Type B pancreatic cell (in vitro differentiated cells): ENCODE data around the gene SH3GL3. TPM values are rescaled to one million over a fixed set of nuclear protein-coding genes. Genes with fewer than 3 reads are reported as not detected.

Experiments
- DNase-seq: peaks from one replicate; pipeline ENCODE4 v3.0.0; 2021; ENCODE audit warnings: mixed read lengths; ENCODE audit not compliant: unreplicated experiment; ENCODE audit errors: extremely low spot score
- H3K27ac Mint-ChIP-seq: 2 replicates; pipeline ENCODE4 v1.8.0; 2021; ENCODE audit warnings: mild to moderate bottlenecking, mixed read lengths
- H3K27me3 Mint-ChIP-seq: 2 replicates; pipeline ENCODE4 v1.8.0; 2021; ENCODE audit warnings: mixed read lengths
- H3K36me3 Mint-ChIP-seq: 2 replicates; pipeline ENCODE4 v1.8.0; 2021; ENCODE audit warnings: mixed read lengths
- H3K4me1 Mint-ChIP-seq: one replicate; pipeline ENCODE4 v1.8.0; 2021; ENCODE audit warnings: mixed read lengths; ENCODE audit not compliant: unreplicated experiment
- H3K4me3 Mint-ChIP-seq: 2 replicates; pipeline ENCODE4 v1.8.0; 2021; ENCODE audit warnings: mild to moderate bottlenecking, mixed read lengths
- H3K9me3 Mint-ChIP-seq: 2 replicates; pipeline ENCODE4 v1.8.0; 2021; ENCODE audit warnings: mixed read lengths
- CTCF ChIP-seq: fragments of 200-600 bp; sonication (generic); conservative IDR thresholded peaks from 2 replicates; pipeline ENCODE4 v1.5.0; 2021; ENCODE audit warnings: antibody characterized with exemption, mild to moderate bottlenecking
- total RNA-seq: library from RNA; stranded (reverse); gene quantifications from 2 replicates; pipeline ENCODE4 v1.2.1, GENCODE V29; 2021; ENCODE audit warnings: low replicate concordance

The SH3GL3 gene
- total RNA-seq, 1 donor from 2014 or later, result 10.0 TPM

GRCh38 chr15:83626171-83626802 lies 179.1 kb downstream of the SH3GL3 start:
- TF ChIP-seq CTCF, result no peak
- DNase-seq, result no peak
- Mint-ChIP-seq H3K4me1 (no peaks in the 10 kb centered on the region), H3K27me3 (no peaks in the 10 kb centered on the region), H3K4me3 (no peak overlapping the region), H3K36me3 (peaks cover 3% of the 10 kb centered on the region), H3K9me3 (no peaks in the 10 kb centered on the region), H3K27ac (no peak overlapping the region)

GRCh38 chr15:83631534-83631933 lies 184.4 kb downstream of the SH3GL3 start:
- no peak for DNase-seq
- peaks cover 16% of the 10 kb centered on the region for H3K27me3 Mint-ChIP-seq
- H3K4me1 Mint-ChIP-seq, result no peaks in the 10 kb centered on the region
- H3K27ac Mint-ChIP-seq, result no peak overlapping the region
- no peaks in the 10 kb centered on the region for H3K9me3 Mint-ChIP-seq
- no peak for TF ChIP-seq CTCF
- H3K4me3 Mint-ChIP-seq, result no peak overlapping the region
- no peaks in the 10 kb centered on the region for H3K36me3 Mint-ChIP-seq

GRCh38 chr15:83643201-83643600 lies 196.1 kb downstream of the SH3GL3 start:
- H3K27me3 Mint-ChIP-seq, result peaks cover 45% of the 10 kb centered on the region
- TF ChIP-seq CTCF, result no peak
- no peak for DNase-seq
- H3K4me3 Mint-ChIP-seq, result no peak overlapping the region
- no peaks in the 10 kb centered on the region for H3K4me1 Mint-ChIP-seq
- H3K36me3 Mint-ChIP-seq, result no peaks in the 10 kb centered on the region
- no peak overlapping the region for H3K27ac Mint-ChIP-seq
- H3K9me3 Mint-ChIP-seq, result no peaks in the 10 kb centered on the region

GRCh38 chr15:83644439-83644838 lies 197.3 kb downstream of the SH3GL3 start:
- DNase-seq, result no peak
- Mint-ChIP-seq H3K36me3 (no peaks in the 10 kb centered on the region), H3K27me3 (peaks cover 52% of the 10 kb centered on the region), H3K4me1 (no peaks in the 10 kb centered on the region), H3K9me3 (no peaks in the 10 kb centered on the region), H3K4me3 (no peak overlapping the region), H3K27ac (no peak overlapping the region)
- TF ChIP-seq CTCF, result no peak

- Mint-ChIP-seq H3K4me1 (no peaks in the 10 kb centered on the region), H3K36me3 (no peaks in the 10 kb centered on the region), H3K9me3 (no peaks in the 10 kb centered on the region), H3K27ac (no peak overlapping the region), H3K27me3 (peaks cover 81% of the 10 kb centered on the region), H3K4me3 (no peak overlapping the region)
- no peak for TF ChIP-seq CTCF
- no peak for DNase-seq
Measured at GRCh38 chr15:83650831-83651230, 203.7 kb downstream of the SH3GL3 start.

GRCh38 chr15:83651541-83651940 lies 204.4 kb downstream of the SH3GL3 start:
- Mint-ChIP-seq H3K36me3 (no peaks in the 10 kb centered on the region), H3K27ac (no peak overlapping the region), H3K4me1 (no peaks in the 10 kb centered on the region), H3K9me3 (no peaks in the 10 kb centered on the region), H3K4me3 (no peak overlapping the region), H3K27me3 (peaks cover 86% of the 10 kb centered on the region)
- TF ChIP-seq CTCF, result no peak
- DNase-seq, result no peak
